Loucy (cell line): Measurements from ENCODE around the gene CACNA2D1.

Experiments used
- CTCF ChIP-seq: fragments of 200-600 bp; sonication (generic); conservative IDR thresholded peaks from 2 replicates; pipeline ENCODE4 v1.5.1; 2014; ENCODE audit warnings: mild to moderate bottlenecking, antibody characterized with exemption, low read length
- EZH2phosphoT487 ChIP-seq: fragments of 200-600 bp; IDR thresholded peaks from 2 replicates; pipeline ENCODE4 v1.6.1; 2018; ENCODE audit warnings: antibody characterized with exemption, mild to moderate bottlenecking, moderate library complexity, borderline replicate concordance

- no peak for TF ChIP-seq CTCF
- no peak for TF ChIP-seq EZH2phosphoT487
Measured at GRCh38 chr7:81903115-81903514, 540.5 kb downstream of the CACNA2D1 start.
